ENCODE measurements around the gene TVP23A.
"Not testable (repeated sequence)": the region's sequence is repeated elsewhere in the genome, so short reads cannot be mapped to it uniquely, and the experiment has no call there.

DNA sequence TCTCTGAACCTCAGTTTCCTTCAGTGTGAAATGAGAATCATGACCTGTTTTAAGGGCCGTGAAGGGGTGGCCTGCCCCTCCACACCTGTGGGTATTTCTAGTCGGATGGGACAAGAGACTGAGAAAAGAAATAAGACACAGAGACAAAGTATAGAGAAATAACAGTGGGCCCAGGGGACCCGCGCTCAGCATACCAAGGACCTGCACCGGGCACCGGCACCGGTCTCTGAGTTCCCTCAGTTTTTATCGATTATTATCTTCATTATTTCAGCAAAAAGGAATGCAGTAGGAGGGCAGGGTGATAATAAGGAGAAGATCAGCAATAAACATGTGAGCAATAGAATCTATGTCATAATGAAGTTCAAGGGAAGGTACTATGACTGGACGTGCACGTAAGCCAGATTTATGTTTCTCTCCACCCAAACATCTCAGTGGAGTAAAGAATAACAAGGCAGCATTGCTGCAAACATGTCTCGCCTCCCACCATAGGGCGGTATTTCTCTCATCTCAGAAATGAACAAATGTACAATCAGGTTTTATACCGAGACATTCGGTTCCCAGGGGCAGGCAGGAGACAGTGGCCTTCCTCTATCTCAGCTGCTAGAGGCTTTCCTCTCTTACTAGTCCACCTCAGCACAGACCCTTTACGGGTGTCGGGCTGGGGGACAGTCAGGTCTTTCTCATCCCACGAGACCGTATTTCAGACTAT, 10.9 kb upstream of the TVP23A start:
- TF ChIP-seq, protein P1, sequence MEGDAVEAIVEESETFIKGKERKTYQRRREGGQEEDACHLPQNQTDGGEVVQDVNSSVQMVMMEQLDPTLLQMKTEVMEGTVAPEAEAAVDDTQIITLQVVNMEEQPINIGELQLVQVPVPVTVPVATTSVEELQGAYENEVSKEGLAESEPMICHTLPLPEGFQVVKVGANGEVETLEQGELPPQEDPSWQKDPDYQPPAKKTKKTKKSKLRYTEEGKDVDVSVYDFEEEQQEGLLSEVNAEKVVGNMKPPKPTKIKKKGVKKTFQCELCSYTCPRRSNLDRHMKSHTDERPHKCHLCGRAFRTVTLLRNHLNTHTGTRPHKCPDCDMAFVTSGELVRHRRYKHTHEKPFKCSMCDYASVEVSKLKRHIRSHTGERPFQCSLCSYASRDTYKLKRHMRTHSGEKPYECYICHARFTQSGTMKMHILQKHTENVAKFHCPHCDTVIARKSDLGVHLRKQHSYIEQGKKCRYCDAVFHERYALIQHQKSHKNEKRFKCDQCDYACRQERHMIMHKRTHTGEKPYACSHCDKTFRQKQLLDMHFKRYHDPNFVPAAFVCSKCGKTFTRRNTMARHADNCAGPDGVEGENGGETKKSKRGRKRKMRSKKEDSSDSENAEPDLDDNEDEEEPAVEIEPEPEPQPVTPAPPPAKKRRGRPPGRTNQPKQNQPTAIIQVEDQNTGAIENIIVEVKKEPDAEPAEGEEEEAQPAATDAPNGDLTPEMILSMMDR (IDR thresholded peaks at IDR 0.05; ENCODE audit: borderline replicate concordance, extremely low read depth, low read length, poor library complexity, severe bottlenecking), result not testable (repeated sequence)
- not testable (repeated sequence) for TF ChIP-seq EZH2 (IDR thresholded peaks at IDR 0.05; ENCODE audit: borderline replicate concordance, low read depth, low read length, severe bottlenecking)

Data from DND-41 (cell line).